22Rv1 (cell line): ENCODE data around the gene EML4.

Experiments
- CTCF ChIP-seq: fragments of 450-650 bp; IDR thresholded peaks from 2 replicates; pipeline ENCODE4 v1.5.1; 2017; ENCODE audit warnings: mild to moderate bottlenecking
- ZFX ChIP-seq: fragments of 450-650 bp; IDR thresholded peaks from 2 replicates; pipeline ENCODE4 v1.6.1; 2017; ENCODE audit warnings: antibody characterized with exemption, borderline replicate concordance

DNA sequence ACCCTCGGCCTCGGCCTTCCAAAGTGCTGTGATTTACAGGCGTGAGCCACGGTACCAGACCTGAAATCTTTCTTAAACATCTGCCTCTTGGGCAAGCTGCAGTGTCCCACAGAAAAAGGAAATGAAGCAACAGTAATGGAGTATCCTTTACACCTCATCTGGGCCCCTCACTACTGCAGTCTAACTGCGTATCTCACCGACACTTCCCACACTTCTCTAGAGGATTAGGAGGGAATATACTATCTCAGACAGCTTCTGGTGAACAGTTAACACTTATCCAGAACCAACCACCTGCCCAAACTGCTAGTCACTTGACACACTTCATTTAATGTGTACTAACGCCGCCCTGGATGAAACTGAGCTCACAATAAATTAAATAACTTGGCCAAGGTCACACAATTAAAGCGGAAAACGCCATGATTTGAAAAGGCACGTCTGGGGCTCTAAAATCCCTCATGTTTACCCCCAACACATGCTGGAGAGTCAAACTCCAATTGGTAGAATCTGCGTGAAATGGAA is 190.9 kb downstream of the EML4 start:
- no peak for TF ChIP-seq CTCF
- no peak for TF ChIP-seq ZFX
